ENCODE results near the gene SYNGR3.

Gene SYNGR3

DNA sequence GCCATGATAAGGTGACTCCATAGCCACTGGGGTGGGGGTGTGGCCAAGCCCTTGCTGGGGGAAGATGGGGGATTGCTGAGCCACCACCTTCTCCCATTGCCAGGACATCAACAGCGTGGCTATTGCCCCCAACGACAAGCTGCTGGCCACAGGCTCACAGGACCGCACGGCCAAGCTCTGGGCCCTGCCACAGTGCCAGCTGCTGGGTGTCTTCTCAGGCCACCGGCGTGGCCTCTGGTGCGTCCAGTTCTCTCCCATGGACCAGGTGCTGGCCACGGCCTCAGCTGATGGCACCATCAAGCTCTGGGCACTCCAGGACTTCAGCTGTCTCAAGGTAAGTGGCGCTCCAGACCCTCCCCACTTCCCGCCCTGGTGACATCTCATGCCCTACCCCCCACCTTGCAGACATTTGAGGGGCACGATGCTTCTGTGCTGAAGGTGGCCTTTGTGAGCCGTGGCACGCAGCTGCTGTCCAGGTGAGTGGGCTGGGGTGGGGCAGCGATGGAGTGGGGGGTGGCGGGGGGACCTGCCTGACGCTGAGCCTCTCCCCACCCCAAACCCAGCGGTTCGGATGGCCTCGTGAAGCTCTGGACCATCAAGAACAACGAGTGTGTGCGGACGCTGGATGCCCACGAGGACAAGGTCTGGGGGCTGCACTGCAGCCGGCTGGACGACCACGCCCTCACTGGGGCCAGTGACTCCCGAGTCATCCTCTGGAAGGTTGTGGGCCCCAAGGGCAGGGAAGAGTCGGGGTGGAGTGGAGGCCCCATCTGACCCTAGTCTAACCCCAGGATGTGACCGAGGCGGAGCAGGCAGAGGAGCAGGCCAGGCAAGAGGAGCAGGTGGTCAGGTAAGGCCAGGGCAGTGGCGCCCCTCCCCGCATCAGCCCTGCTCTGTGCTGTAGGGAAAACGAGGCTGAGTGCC lies 12.6 kb upstream of the SYNGR3 start:
- DNase-seq = no peak

DNA sequence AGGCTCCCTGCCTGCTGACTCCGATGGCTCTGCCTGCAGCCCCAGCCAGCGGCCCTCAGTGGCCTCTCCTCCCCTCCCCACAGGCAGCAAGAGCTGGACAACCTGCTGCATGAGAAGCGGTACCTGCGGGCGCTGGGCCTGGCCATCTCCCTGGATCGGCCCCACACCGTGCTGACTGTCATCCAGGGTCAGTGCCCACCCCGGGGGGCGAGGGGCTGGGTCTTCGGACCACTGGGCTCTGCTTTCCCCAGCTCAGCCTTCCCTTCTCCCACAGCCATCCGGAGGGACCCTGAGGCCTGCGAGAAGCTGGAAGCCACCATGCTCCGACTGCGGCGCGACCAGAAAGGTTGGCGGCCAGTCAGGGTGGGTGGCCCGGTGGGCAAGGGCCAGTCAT lies 11.9 kb upstream of the SYNGR3 start:
- no peak for DNase-seq

DNA sequence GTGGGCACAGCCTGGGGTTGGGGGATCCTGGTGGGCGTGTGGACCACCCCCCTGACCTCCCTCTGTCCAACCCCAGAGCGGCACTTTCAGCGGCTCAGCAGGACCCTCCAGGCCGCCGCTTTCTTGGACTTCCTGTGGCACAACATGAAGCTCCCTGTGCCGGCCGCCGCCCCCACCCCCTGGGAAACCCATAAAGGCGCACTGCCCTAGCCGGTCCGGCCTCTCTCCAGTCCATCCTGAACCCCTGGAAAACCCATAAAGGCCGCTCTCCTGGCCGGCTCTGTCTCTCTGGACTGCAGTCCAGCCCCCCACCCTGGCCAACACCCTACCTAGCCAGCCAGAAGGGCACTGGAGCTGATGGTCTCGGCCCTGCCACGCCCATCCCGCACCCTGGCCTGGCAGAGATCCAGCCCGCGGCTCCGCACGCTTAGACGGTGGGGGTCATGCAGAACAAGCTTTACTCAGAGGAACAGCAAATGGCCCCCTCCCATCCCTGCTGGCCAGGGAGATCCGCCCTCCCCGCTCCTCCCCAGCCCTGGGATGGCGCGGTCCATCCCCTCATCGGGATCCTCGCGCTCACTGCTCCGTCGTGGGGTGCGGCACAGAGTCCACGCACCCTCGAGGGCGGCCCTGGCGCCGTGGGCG lies 11.2 kb upstream of the SYNGR3 start:
- no peak for DNase-seq

DNA sequence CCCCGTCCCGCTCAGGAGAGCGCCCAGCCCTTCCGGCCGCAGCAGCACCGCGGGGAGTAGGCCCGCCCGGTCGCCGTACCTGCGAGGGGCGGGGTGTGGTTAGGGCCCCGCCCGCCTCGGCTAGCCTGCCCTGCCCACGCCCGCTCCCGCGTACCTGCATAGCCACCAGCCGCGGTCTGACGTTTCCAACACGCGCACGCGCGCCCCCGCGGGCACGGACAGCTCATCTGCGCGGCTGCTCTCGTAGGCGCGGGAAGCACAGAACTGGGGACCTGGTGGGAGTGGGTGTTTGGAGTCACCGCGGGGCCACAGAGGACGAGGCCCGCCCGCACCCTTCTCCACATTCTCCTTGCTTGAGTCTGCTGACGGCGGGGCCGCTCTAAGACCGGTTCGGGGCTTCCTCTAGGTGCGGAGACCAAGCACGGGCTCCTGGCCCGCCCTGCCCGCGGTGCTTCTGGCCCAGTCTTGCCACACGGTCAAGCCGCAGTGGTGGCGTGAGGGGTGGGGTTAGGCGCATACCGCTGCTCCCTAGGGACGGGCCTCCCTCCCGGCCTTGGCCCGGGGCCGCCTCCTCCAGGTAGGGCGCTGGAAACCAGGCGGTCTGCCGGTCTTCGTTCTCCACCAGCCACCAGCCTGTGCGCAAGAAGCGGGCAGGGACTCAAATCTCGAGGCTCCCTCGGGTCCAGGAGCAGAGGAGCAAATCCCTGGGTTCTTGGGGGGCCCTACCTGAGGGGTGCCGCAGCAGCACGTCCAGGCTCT lies 10.3 kb upstream of the SYNGR3 start:
- no peak for DNase-seq

DNA sequence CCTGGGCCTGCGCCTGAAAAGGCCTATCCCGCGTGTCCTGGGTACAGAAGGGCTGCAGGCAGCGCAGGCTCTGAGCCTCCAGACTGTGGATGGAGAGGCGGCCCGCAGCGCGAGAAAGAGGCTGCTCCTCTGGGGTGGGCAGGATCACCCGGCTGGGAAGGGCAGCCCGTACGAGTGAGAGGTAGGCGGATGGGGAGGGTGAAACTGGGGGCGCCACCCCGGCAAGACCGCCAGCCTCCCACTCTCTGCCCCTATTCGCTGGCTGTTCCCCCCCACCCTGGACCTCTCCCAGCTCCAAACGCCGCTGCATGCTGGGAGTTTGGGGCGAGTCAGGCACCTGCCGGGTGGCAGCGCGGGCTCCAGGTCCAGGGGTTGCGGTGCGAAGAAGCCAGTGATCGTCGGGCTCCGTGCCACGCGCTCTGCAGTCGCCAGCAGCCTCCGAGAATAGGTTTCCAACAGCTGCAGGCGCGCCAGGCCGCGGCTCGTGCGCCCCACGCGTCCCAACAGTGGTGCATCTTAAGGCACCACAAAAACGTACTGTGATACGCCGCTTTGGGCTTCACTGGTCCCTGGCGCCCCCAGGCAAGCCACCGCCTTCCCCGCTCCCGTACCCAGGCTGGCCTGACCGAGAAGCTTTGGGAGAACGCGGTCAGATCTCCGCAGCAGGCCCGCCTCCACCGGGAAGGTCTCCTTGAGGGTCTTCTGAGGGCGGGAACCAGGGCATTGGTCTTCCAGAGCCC lies 9.6 kb upstream of the SYNGR3 start:
- DNase-seq = no peak

DNA sequence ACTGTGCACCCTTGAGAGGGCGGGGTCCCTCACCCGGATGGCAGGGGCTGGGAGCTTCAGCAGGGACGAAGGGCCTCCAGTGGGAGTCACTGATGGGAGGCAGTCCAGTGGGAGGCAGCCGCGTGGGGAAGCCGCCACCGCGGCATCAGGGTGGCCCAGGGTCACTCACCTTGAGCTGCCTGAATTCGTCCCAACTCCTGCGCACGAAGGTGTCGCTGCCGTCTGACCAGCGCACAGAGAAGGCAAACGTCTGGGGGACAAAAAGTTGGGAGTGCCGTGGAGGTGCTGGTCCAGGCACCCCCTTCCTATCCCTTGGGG lies 9.0 kb upstream of the SYNGR3 start:
- no peak for DNase-seq

DNA sequence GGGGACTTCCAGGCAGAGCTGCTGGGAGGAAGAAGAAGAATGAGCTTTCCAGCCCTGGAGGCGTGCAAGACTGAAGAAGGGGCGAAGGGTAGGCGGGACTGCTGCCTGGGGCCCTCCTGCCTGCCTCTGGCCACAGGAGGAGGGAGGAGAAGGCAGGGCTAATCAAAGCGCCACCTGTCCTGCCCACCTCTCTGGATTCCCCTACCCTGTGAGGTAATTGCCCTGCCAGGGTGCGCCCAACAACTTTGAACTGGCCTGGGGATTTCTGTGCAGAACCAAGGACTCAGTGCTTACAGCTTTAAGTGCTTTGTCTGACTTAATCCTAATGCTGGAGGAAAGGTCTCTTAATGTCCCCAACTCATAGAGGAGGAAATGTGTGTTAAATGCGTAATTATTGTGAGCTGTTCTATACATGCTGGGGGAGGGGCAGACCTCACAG lies 8.4 kb upstream of the SYNGR3 start, which contains the start of gene NOXO1:
TSS of gene NOXO1 (minus strand) at position 72 of the 439 bp plus-strand sequence. CDS start 290 bp downstream, outside the sequence.
- no peak for DNase-seq

DNA sequence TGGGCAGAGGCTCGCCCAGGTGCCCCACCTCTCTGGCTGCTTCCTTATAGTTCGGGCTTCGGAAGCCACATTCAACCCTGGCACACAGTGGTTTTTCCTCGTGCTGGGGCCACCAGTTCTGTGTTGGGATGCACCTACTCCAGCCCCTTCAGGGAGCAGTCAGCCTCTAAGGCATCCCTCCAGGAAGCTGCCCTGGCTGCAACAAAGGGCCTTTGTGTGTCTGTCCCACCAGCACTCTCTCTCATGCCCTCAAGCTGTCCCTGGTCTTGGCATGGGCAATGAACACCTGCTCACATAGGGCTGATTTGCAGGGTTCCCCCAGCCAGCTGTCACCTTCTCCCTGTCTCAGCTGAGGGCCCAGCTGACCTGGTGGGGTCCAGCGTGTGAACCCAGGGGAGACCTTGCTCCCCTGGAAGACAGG lies 7.7 kb upstream of the SYNGR3 start:
- DNase-seq = no peak

DNA sequence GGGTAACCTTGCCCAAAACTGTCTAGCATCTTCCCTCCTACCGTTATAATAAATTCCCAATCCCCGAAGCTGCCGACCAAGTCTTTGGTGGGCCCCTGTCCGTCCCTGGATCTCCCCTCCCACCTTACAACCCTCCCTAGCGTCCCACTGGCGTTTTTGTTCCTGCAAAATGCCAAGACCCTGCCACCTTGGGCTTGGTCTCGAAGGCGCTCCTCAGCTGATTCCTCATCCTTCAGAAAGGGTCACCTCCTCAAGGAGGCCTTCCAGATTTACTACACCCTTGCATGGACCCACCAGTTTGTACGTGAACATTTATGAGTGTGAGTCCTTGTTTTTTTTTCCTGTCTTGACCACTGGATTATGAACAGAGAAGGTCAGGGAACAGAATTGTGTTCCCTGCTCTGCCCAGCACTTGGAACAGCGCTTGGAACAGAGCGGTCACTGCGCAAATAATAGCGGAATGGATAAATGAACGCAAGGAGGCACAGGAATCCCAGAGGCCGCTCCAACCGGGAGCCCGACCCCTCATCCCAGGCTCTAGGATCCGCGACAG lies 6.7 kb upstream of the SYNGR3 start:
- no peak for DNase-seq

DNA sequence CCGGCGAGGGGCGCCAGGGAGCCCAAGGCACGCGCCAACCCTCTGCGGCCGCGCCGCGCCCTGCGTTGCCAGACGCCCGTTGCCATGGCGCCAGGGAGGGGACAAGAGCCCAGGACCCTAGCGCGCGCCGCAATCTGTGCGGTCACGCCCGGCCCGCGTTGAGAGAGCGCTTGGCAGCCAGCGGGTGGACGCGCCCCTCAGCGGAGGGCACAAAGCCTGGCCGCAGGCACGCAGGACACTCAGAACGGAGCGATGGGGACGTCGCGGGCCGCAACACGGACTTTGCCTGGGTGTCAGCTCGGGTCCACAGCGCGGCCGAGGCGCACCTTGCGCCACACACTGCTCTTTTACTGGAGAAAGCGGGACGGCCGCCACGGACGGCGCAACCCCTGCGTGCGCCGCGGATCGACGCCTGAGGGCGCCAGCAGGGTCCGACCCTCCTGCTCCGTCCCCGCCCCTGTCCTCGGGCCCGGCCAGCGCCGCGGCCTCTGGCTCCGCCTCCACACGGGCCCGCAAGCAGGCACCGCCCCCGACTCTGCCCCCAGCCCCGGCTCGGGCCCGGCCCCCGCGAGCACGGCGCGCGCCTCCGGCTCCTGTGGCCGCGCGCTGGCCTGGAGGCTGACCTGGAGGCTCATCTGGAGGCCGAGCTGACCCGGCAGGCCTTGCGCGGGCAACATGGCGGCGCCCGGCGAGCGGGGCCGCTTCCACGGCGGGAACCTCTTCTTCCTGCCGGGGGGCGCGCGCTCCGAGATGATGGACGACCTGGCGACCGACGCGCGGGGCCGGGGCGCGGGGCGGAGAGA lies 6.0 kb upstream of the SYNGR3 start, which contains the start of gene GFER:
TSS of gene GFER (plus strand) at position 650 of the 803 bp plus-strand sequence. CDS start at position 676, 26 bp downstream.
- DNase-seq = peak; percentile 60

DNA sequence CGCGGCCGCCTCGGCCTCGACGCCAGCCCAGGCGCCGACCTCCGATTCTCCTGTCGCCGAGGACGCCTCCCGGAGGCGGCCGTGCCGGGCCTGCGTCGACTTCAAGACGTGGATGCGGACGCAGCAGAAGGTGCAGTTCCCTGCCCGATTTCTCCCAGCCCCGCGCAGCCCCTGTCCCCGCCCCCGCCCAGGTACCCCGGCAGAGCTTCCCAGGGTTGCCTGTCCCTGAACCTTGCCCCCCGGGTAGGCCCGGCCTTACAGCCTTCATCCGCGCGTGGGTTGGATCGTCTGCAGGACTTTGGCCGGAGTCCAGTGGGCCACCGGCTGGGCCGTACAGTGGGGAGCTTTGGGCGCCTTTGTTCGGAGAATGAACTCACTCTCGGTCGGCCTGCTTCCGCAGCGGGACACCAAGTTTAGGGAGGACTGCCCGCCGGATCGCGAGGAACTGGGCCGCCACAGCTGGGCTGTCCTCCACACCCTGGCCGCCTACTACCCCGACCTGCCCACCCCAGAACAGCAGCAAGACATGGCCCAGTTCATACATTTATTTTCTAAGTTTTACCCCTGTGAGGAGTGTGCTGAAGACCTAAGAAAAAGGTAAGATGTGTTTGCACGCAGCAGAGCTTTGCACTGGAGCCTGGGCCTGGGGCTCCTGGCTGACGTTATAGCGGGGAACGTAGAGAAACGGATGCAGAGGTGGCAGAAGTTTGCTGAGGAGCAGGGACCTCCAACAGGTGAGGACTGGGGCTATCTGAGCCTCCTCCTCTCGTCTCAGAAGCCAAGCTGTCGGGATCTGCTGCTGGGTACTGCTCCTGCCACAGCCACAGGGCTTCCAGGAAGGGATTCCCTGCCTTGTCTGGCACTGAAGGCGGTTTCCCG lies 5.2 kb upstream of the SYNGR3 start:
- DNase-seq = no peak

DNA sequence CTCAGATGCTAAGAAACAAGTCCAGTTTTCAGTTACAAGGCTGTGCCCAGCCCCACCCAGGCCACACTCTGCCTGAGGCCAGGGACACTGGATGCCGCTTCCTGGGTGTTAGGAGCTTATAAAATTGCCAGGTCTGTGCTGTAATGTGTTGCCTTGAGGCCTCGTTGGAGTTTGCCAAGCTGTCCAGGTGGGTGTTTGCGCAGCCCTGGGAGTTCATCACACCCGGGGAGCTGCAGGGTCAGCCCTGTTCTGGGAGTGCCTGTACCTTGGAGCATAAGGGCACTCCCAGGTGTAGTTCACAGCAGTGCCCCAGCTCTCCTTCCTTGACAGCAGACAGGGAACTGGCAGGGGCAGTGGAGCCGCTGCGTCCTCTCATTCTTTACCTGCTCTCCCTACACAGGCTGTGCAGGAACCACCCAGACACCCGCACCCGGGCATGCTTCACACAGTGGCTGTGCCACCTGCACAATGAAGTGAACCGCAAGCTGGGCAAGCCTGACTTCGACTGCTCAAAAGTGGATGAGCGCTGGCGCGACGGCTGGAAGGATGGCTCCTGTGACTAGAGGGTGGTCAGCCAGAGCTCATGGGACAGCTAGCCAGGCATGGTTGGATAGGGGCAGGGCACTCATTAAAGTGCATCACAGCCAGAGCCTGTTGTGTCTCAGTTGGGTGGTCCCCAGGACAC lies 4.2 kb upstream of the SYNGR3 start:
- no peak for DNase-seq

DNA sequence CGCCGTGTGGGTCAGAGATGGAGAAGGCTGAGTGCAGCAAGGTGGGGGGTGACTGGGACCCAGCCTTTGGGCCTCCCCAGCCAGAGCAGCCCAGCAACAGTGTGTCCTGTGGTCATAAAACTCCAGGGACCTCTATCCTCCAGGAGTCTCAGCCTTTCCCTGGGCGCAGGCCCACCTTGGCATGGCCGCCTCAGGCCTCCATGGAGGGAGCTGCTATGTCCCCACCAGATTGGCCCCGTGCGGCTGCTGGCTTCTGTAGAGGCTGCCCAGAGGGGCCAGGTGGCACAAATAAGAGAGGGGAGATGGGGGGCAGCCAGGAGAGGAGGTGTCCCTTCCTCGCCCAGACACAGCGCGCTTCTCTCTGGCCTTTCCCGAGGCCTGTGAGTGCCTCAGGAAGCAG lies 2.6 kb upstream of the SYNGR3 start:
- DNase-seq = no peak

DNA sequence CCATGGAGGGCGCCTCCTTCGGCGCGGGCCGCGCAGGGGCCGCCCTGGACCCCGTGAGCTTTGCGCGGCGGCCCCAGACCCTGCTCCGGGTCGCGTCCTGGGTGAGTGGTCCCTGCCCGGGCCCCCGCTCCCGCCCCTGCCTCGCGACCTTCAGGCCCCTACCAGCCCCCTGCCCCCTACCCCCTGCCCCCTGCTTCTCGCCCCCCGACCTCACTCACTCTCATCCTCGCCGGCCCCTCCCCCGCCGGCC lies 256 bp downstream of the SYNGR3 start:
- no peak for DNase-seq

DNA sequence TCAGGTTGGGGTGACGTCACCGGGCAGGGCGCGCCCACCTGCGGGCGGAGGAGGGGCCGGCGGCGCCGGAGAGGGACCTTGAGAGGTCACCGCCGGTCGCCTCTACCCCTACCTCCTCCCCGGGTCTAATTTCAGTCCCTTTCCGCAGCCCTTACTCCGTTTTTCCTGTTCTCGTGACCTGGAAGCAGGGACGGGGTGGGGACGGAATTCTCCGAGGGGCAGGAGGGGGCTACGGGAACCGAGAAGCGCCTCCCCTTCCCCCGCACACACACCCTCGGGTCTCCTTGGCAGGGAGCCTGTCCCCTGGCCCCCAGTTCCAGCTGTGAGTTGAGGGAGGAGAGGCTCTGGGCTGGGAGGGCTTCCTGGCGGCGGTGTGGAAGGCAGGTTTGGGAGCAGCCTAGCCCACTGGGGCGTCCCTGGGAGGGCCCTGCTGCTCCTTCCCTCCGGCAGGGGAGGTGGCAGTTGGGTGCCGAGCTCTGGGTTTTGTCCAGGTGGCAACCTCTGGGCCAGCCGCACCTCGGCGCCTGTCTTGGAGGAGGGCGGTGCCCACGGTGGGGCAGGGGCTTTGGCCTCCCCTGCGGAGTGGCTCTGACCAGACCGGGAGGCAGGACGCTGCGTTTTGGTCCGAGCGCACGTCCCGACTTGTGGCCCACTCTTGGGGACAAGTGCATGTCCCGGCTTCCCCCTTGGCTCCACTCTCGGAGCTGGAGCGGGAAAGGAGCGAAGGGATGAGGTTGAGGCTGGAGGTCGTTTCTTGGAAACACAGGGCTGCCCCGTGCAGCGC lies 773 bp downstream of the SYNGR3 start:
- DNase-seq = no peak

DNA sequence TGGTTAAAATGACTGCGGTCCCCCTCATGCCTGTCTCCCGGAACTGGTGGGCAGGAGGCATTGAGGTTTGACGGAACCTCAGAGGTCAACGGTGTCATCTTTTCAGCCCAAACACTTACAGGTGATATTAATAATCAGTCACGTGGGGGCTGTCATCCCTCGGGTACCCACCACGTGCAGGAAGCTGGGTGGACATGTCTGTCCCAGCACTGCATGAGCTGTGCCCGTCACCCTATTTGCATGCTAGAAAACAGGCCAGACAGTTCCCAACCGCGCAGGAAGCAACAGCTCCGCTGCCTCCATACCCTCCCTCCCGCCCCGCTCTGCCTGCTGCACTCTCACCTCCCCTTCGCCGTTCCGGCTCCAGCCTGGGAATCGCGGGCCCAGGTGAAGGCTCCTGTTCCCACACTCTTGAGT lies 1.4 kb downstream of the SYNGR3 start:
- no peak for DNase-seq

DNA sequence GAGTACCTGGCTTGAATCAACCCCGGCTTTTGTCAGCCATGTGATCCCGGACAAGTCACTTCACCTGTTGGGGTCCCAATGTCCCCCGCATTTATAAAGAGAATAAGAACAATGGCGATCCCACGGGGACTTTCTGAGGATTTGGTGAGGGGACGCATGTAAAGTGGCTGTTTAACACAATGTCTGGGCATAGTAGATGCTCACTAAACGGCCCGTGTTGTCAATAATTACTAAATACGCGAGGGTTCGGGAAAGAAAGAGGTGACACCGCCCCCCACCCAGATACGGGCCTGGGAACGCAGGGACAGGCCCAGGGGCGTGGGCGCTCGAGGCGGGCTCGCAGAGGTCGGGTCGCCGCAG lies 1.8 kb downstream of the SYNGR3 start:
- no peak for DNase-seq

DNA sequence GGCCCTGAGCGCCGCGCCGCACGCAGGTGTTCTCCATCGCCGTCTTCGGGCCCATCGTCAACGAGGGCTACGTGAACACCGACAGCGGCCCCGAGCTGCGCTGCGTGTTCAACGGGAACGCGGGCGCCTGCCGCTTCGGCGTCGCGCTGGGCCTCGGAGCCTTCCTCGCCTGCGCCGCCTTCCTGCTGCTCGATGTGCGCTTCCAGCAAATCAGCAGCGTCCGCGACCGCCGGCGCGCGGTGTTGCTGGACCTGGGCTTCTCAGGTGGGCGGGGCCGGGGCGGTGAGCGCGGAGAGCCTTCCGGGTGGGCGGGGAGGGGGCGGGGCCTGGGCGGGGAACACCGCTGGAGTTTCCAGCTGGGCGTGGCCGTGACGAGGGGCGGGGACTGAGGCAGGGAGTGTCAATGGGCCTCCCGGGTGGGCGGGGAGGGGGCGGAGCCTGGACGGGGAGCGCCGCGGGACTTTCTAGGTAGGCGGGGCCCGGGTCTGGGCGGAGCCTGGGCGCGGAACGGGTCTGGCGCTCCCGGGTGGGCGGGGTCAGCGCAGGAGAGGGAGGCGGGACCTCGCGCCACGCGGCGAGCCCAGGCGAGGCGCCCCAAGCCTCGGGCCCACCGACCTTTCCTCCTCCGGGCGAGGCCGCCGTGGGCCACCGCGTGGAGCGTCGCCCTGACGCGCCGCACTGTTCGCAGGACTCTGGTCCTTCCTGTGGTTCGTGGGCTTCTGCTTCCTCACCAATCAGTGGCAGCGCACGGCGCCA lies 2.4 kb downstream of the SYNGR3 start:
- no peak for DNase-seq

All from NCI-H187 treated with DMSO at 0.1 percent for 48 hours (cell line).